ENCODE data around the gene SNX32. TPM values are rescaled to one million over a fixed set of nuclear protein-coding genes. Genes with fewer than 3 reads are reported as not detected.

SNX32 gene
- total and polyA plus RNA-seq, 2 of the 13 experiments (the other 11 are each of a cell fraction or from before 2014, with no cell fraction given): 0.09 to 0.34 TPM

DNA sequence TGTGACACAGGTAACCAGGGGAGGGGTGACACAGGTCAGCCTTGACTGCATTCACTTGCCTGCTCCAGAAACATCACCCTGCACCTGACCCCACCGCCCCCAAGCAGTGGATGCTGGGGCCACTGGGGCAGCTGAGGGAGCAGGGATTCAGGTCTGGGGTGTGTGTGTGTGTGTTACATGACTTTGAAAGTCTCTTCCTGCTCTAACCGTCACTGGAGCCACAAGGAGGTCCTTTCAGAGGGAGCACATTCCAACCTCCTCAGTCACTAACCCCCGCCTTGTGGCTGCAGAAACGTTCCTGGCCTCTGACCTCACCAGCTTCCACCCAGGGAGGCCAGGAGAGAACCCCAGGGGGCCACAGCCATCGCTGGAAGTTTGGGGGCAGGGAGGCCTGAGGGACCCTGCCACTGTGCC lies 69.3 kb downstream of the SNX32 start (continued):
- 0 out of 4 replicates have a peak, but pooled peaks of 1 of the 2 experiments have one; percentile 15 for TF ChIP-seq EP300 (IDR thresholded peaks at IDR 0.05; ENCODE audit: low read depth in 2 of 2, low read length in 2 of 2)
- TF ChIP-seq EP300 (CRISPR knock-in tag; IDR thresholded peaks at IDR 0.05; ENCODE audit: borderline replicate concordance): peak; percentile 63; the same call in 1 of the 2 replicates
- TF ChIP-seq ZNF260 (CRISPR knock-in tag; IDR thresholded peaks at IDR 0.05; ENCODE audit: borderline replicate concordance, low read depth): no peak
- no peak for TF ChIP-seq MED13 (CRISPR knock-in tag; IDR thresholded peaks at IDR 0.05)
- no peak for TF ChIP-seq AGO2 (optimal IDR thresholded peaks at IDR 0.05; ENCODE audit: low read depth, low read length)
- TF ChIP-seq FOSL2 (CRISPR knock-in tag; IDR thresholded peaks at IDR 0.05): peak; percentile 73
- TF ChIP-seq, protein P1, sequence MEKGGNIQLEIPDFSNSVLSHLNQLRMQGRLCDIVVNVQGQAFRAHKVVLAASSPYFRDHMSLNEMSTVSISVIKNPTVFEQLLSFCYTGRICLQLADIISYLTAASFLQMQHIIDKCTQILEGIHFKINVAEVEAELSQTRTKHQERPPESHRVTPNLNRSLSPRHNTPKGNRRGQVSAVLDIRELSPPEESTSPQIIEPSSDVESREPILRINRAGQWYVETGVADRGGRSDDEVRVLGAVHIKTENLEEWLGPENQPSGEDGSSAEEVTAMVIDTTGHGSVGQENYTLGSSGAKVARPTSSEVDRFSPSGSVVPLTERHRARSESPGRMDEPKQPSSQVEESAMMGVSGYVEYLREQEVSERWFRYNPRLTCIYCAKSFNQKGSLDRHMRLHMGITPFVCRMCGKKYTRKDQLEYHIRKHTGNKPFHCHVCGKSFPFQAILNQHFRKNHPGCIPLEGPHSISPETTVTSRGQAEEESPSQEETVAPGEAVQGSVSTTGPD (CRISPR knock-in tag; IDR thresholded peaks at IDR 0.05): no peak
- TF ChIP-seq ZNF850 (CRISPR knock-in tag; conservative IDR thresholded peaks at IDR 0.05): no peak
- TF ChIP-seq MEIS2 (CRISPR knock-in tag; IDR thresholded peaks at IDR 0.05): no peak
- TF ChIP-seq, protein P2, sequence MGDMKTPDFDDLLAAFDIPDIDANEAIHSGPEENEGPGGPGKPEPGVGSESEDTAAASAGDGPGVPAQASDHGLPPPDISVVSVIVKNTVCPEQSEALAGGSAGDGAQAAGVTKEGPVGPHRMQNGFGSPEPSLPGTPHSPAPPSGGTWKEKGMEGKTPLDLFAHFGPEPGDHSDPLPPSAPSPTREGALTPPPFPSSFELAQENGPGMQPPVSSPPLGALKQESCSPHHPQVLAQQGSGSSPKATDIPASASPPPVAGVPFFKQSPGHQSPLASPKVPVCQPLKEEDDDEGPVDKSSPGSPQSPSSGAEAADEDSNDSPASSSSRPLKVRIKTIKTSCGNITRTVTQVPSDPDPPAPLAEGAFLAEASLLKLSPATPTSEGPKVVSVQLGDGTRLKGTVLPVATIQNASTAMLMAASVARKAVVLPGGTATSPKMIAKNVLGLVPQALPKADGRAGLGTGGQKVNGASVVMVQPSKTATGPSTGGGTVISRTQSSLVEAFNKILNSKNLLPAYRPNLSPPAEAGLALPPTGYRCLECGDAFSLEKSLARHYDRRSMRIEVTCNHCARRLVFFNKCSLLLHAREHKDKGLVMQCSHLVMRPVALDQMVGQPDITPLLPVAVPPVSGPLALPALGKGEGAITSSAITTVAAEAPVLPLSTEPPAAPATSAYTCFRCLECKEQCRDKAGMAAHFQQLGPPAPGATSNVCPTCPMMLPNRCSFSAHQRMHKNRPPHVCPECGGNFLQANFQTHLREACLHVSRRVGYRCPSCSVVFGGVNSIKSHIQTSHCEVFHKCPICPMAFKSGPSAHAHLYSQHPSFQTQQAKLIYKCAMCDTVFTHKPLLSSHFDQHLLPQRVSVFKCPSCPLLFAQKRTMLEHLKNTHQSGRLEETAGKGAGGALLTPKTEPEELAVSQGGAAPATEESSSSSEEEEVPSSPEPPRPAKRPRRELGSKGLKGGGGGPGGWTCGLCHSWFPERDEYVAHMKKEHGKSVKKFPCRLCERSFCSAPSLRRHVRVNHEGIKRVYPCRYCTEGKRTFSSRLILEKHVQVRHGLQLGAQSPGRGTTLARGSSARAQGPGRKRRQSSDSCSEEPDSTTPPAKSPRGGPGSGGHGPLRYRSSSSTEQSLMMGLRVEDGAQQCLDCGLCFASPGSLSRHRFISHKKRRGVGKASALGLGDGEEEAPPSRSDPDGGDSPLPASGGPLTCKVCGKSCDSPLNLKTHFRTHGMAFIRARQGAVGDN (CRISPR knock-in tag; IDR thresholded peaks at IDR 0.05): peak; percentile 46
- TF ChIP-seq RARA (CRISPR knock-in tag; IDR thresholded peaks at IDR 0.05): no peak
- TF ChIP-seq CHCHD3 (CRISPR knock-in tag; IDR thresholded peaks at IDR 0.05): no peak
- TF ChIP-seq SAP130 (CRISPR knock-in tag; IDR thresholded peaks at IDR 0.05; ENCODE audit: low read depth): peak; percentile 52; the same call in 1 of the 2 replicates
- TF ChIP-seq RBM39 (IDR thresholded peaks at IDR 0.05; ENCODE audit: low read depth, low read length, poor library complexity, severe bottlenecking): no peak
- peak; percentile 45; the same call in 1 of the 2 replicates for TF ChIP-seq NR2F6 (IDR thresholded peaks at IDR 0.05)
- TF ChIP-seq NR2F6 (CRISPR knock-in tag; IDR thresholded peaks at IDR 0.05): peak; percentile 61
- no peak for TF ChIP-seq ZFP36 (IDR thresholded peaks at IDR 0.05; ENCODE audit: borderline replicate concordance, low read depth, low read length, partially characterized antibody)
- TF ChIP-seq ZNF20 (CRISPR knock-in tag; IDR thresholded peaks at IDR 0.05): no peak
- no peak for TF ChIP-seq NFE2L2 (IDR thresholded peaks at IDR 0.05; ENCODE audit: low read length)
- no peak; the same call in 1 of the 2 replicates for TF ChIP-seq KDM2A (CRISPR knock-in tag; IDR thresholded peaks at IDR 0.05; ENCODE audit: borderline replicate concordance, low read depth)
- TF ChIP-seq CCDC6 (CRISPR knock-in tag; IDR thresholded peaks at IDR 0.05): no peak
- TF ChIP-seq, protein P3, sequence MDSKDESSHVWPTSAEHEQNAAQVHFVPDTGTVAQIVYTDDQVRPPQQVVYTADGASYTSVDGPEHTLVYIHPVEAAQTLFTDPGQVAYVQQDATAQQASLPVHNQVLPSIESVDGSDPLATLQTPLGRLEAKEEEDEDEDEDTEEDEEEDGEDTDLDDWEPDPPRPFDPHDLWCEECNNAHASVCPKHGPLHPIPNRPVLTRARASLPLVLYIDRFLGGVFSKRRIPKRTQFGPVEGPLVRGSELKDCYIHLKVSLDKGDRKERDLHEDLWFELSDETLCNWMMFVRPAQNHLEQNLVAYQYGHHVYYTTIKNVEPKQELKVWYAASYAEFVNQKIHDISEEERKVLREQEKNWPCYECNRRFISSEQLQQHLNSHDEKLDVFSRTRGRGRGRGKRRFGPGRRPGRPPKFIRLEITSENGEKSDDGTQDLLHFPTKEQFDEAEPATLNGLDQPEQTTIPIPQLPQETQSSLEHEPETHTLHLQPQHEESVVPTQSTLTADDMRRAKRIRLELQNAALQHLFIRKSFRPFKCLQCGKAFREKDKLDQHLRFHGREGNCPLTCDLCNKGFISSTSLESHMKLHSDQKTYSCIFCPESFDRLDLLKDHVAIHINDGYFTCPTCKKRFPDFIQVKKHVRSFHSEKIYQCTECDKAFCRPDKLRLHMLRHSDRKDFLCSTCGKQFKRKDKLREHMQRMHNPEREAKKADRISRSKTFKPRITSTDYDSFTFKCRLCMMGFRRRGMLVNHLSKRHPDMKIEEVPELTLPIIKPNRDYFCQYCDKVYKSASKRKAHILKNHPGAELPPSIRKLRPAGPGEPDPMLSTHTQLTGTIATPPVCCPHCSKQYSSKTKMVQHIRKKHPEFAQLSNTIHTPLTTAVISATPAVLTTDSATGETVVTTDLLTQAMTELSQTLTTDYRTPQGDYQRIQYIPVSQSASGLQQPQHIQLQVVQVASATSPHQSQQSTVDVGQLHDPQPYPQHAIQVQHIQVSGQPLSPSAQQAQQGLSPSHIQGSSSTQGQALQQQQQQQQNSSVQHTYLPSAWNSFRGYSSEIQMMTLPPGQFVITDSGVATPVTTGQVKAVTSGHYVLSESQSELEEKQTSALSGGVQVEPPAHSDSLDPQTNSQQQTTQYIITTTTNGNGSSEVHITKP (CRISPR knock-in tag; IDR thresholded peaks at IDR 0.05; ENCODE audit: low read depth): 0 out of 2 replicates have a peak, but pooled peaks have one; percentile 45
- TF ChIP-seq GABPB1 (CRISPR knock-in tag; IDR thresholded peaks at IDR 0.05): 0 out of 2 replicates have a peak, but pooled peaks have one; percentile 11
- no peak for TF ChIP-seq IKZF1 (IDR thresholded peaks at IDR 0.05)
